B cell (primary cell): Measurements from ENCODE around the gene CTCF. TPM values are rescaled to one million over a fixed set of nuclear protein-coding genes. Genes with fewer than 3 reads are reported as not detected.

ENCODE experiments used
- ATAC-seq: fragments of 200-7000 bp; cut with Tn5 transposase; one replicate; pipeline ENCODE4 v1.10.0; 2021; ENCODE audit warnings: low read depth, mild to moderate bottlenecking, moderate number of reproducible peaks, moderate library complexity
- CTCF ChIA-PET: fragments of 350-600 bp; sonication (Branson Sonifier 250); formaldehyde crosslinking; loops from one replicate; lab custom pipeline; 2021; ENCODE audit warnings: antibody characterized with exemption, inconsistent platforms; lab: Charles Lee
- POLR2A ChIA-PET: fragments of 350-600 bp; sonication (Branson Sonifier 250); formaldehyde crosslinking; loops from one replicate; lab custom pipeline; 2021; ENCODE audit warnings: antibody characterized with exemption; lab: Charles Lee
- DNase-seq: peaks from one replicate; pipeline ENCODE4 v3.0.0; 2013
- H2AFZ ChIP-seq: 2 replicates; pipeline ENCODE4 v1.6.1; 2012; ENCODE audit warnings: mild to moderate bottlenecking, low read depth, low read length; ENCODE audit not compliant: insufficient read depth, poor library complexity, severe bottlenecking
- H3K27ac ChIP-seq, 2 donors: 1 replicate in 1 of 2; 2 replicates in 1 of 2; pipeline ENCODE4 v1.5.1; 2012 to 2013; ENCODE audit warnings: low read length in 2 of 2, mild to moderate bottlenecking in 2 of 2, moderate library complexity in 1 of 2
- H3K27me3 ChIP-seq, 4 experiments: fragments of 200-600 bp in 1 of 4; sonication (generic) in 1 of 4; replicated peaks in 1 of 4; 1 replicate in 2 of 4; 2 replicates in 2 of 4; pipeline versions ENCODE4 v1.6.1 to v1.7.0; 2013 to 2016; ENCODE audit warnings: low read length in 3 of 4, mild to moderate bottlenecking in 2 of 4, mixed read lengths in 1 of 4, moderate library complexity in 1 of 4; ENCODE audit not compliant: insufficient read depth in 4 of 4, control insufficient read depth in 3 of 4; ENCODE audit errors: control extremely low read depth in 1 of 4
- H3K36me3 ChIP-seq, 2 experiments: replicated peaks in 1 of 2; 1 replicate in 1 of 2; 2 replicates in 1 of 2; pipeline versions ENCODE4 v1.6.1 to v1.7.1; 2013; ENCODE audit warnings: low read length in 1 of 2; ENCODE audit not compliant: insufficient read depth in 2 of 2, control insufficient read depth in 1 of 2; ENCODE audit errors: control extremely low read depth in 1 of 2, extremely low read depth in 1 of 2
- H3K4me1 ChIP-seq, 2 donors: fragments of 200-600 bp in 1 of 2; sonication (generic) in 1 of 2; 1 replicate in 1 of 2; 2 replicates in 1 of 2; pipeline versions ENCODE4 v1.5.1 to v1.6.1; 2013 to 2017; ENCODE audit warnings: low read length in 2 of 2; ENCODE audit not compliant: control insufficient read depth in 2 of 2, insufficient read depth in 2 of 2
- H3K4me2 ChIP-seq: replicated peaks from 2 replicates; pipeline ENCODE3; 2012; ENCODE audit warnings: mild to moderate bottlenecking, low read depth, low read length; ENCODE audit not compliant: poor library complexity, severe bottlenecking
- H3K4me3 ChIP-seq, 5 experiments: fragments of 200-600 bp in 1 of 5; sonication (generic) in 1 of 5; 1 replicate in 3 of 5; 2 replicates in 2 of 5; pipeline versions ENCODE4 v1.5.1 to v1.7.0; 2011 to 2016; ENCODE audit warnings: low read length in 4 of 5, mild to moderate bottlenecking in 4 of 5, low read depth in 2 of 5, control low read depth in 1 of 5, moderate library complexity in 1 of 5; ENCODE audit not compliant: insufficient read depth in 1 of 5; ENCODE audit errors: control extremely low read depth in 1 of 5, extremely low read depth in 1 of 5
- H3K79me2 ChIP-seq: fragments of 200-600 bp; sonication (generic); one replicate; pipeline ENCODE4 v1.6.0; 2016; ENCODE audit warnings: low read length; ENCODE audit not compliant: control insufficient read depth, insufficient read depth
- H3K9ac ChIP-seq: fragments of 200-600 bp; sonication (generic); 2 replicates; pipeline ENCODE4 v1.6.1; 2017; ENCODE audit warnings: mild to moderate bottlenecking, low read length, moderate library complexity
- H3K9me3 ChIP-seq, 3 donors: one replicate each; pipeline versions ENCODE4 v1.6.1 to v1.7.1; 2013; ENCODE audit warnings: low read length in 2 of 3; ENCODE audit not compliant: control insufficient read depth in 2 of 3, insufficient read depth in 1 of 3; ENCODE audit errors: control extremely low read depth in 1 of 3
- H4K20me1 ChIP-seq: 2 replicates; pipeline ENCODE4 v1.6.0; 2012; ENCODE audit warnings: mild to moderate bottlenecking, low read length; ENCODE audit not compliant: insufficient read depth, control insufficient read depth, poor library complexity, severe bottlenecking
- H3K27ac Mint-ChIP-seq: one replicate; pipeline ENCODE4 v1.8.0; 2021; ENCODE audit warnings: mixed read lengths
- H3K27me3 Mint-ChIP-seq: one replicate; pipeline ENCODE4 v1.8.0; 2021; ENCODE audit warnings: mixed read lengths
- H3K4me1 Mint-ChIP-seq: one replicate; pipeline ENCODE4 v1.8.0; 2021; ENCODE audit warnings: mixed read lengths
- H3K4me3 Mint-ChIP-seq: one replicate; pipeline ENCODE4 v1.8.0; 2021; ENCODE audit warnings: mixed read lengths
- H3K9me3 Mint-ChIP-seq: one replicate; pipeline ENCODE4 v1.8.0; 2022; ENCODE audit warnings: mixed read lengths; ENCODE audit not compliant: insufficient read depth
- EZH2 ChIP-seq: IDR thresholded peaks from 2 replicates; pipeline ENCODE4 v1.6.1; 2012; ENCODE audit warnings: borderline replicate concordance, low read depth, mild to moderate bottlenecking, moderate library complexity, low read length; ENCODE audit not compliant: insufficient read depth, poor library complexity, severe bottlenecking
- WGBS: methylation state at CpG from one replicate; pipeline ENCODE4 v1.1.5; 2013; ENCODE audit warnings: missing lambda C conversion rate; ENCODE audit not compliant: insufficient coverage; 5-methylcytosine and 5-hydroxymethylcytosine counted together
- intact Hi-C: fragments of 100-400 bp; cut with micrococcal nuclease; formaldehyde crosslinking; loops from one replicate; pipeline ENCODE4 v1.10.0; 2022
- polyA plus RNA-seq: library from polyadenylated mRNA; depleted of rRNA; stranded (reverse); fragments of >200 nt; gene quantifications from 2 replicates; pipeline ENCODE4 v1.2.3, GENCODE V29; 2012
- total RNA-seq, 2 donors: library from RNA; stranded (reverse); fragments of 120-200 nt in 1 of 2; gene quantifications; 1 replicate in 1 of 2; 2 replicates in 1 of 2; pipeline versions ENCODE4 v1.2.3 to v1.2.4, GENCODE V29; 2013 to 2022
- TF ChIP-seq, protein P1 (sequence below): fragments of 200-600 bp; IDR thresholded peaks from one replicate; pipeline ENCODE4 v1.8.0; 2022; ENCODE audit warnings: antibody characterized with exemption, mild to moderate bottlenecking

CTCF gene
- total and polyA plus RNA-seq, 2 donors (not counting 1 experiment from before 2014, with no cell fraction given): 42.7 to 78.4 TPM

DNA sequence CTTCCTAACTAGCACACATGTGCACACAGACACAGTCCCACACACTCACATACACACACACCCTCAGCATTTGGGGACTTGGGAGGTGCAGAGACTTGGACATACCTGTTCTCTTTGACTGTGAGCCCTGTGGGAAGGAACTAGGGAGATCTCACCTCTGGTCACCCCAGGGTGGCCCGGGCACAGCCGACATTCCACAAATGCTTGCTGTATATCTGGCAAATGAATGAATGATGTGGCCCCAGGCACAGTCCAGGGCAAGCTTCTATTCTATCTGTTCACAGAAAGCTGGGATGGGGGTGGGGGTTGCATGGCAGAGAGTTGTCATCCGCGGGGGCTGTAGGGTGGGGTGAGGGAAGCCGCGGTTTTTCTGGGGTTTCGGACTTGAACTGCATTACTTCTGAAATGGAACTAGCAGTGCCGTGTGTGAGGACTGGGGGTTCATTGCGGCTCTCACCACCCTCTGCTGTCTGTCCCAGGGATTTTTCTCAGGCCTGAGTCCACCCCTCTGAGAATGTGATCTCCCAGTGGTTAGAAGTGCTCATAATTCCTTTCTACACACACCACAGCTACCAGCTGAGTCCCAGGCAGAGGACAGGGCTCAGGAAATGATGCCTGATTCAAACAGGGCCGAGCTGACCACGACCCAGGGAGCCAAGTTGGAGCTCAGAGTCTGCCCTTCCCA is 37.0 kb upstream of the CTCF start:
- Histone ChIP-seq H3K36me3 (peaks cover 0 to 4% of the 10 kb centered on the region in 2 experiments), H4K20me1 (peaks cover 7% of the 10 kb centered on the region), H2AFZ (no peak overlapping the region), H3K4me1 (peaks cover 11 to 41% of the 10 kb centered on the region in 2 donors), H3K27ac (no peak overlapping the region), H3K4me2 (no peak overlapping the region), H3K79me2 (peaks cover 59% of the 10 kb centered on the region), H3K4me3 (no peak overlapping the region), H3K9ac (no peak overlapping the region), H3K27me3 (no peaks in the 10 kb centered on the region), H3K9me3 (no peaks in the 10 kb centered on the region)
- no peak overlapping the region for H3K4me3 Mint-ChIP-seq
- 78% methylated on average over 10 of the region's 11 CpGs for WGBS
- ChIA-PET CTCF (interaction anchor here (0.6 to 18.8 kb wide), 11 partner anchors 8 to 147 kb away, joined by 3 to 817 read pairs (median 5); partner anchors contain the start of genes AGRP, ATP6V0D1, CARMIL2 and CTCF), POLR2A (interaction anchor here (0.6 to 10.2 kb wide), 5 partner anchors 8 to 79 kb away, joined by 3 to 76 read pairs (median 3); partner anchors contain the start of gene CTCF)
- ATAC-seq: no peak
- H3K9me3 Mint-ChIP-seq: no peaks in the 10 kb centered on the region
- DNase-seq: peak; percentile 22
- H3K27ac Mint-ChIP-seq: peak overlapping the region; percentile 72
- intact Hi-C loops: loop anchor here (10.0 kb wide), 1 partner anchor 279 kb away; the partner anchor contains the start of genes RANBP10 and TSNAXIP1
- peaks cover 53% of the 10 kb centered on the region for H3K4me1 Mint-ChIP-seq
- TF ChIP-seq EZH2: no peak
- TF ChIP-seq, protein P1, sequence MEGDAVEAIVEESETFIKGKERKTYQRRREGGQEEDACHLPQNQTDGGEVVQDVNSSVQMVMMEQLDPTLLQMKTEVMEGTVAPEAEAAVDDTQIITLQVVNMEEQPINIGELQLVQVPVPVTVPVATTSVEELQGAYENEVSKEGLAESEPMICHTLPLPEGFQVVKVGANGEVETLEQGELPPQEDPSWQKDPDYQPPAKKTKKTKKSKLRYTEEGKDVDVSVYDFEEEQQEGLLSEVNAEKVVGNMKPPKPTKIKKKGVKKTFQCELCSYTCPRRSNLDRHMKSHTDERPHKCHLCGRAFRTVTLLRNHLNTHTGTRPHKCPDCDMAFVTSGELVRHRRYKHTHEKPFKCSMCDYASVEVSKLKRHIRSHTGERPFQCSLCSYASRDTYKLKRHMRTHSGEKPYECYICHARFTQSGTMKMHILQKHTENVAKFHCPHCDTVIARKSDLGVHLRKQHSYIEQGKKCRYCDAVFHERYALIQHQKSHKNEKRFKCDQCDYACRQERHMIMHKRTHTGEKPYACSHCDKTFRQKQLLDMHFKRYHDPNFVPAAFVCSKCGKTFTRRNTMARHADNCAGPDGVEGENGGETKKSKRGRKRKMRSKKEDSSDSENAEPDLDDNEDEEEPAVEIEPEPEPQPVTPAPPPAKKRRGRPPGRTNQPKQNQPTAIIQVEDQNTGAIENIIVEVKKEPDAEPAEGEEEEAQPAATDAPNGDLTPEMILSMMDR: no peak
- H3K27me3 Mint-ChIP-seq: no peaks in the 10 kb centered on the region
